C4-2B (cell line): ENCODE measurements around the gene PITPNM3.

ENCODE experiments used
- H3K27ac ChIP-seq: fragments of 450-650 bp; 2 replicates; pipeline ENCODE4 v1.5.1; 2017
- CTCF ChIP-seq: fragments of 450-650 bp; conservative IDR thresholded peaks from 2 replicates; pipeline ENCODE4 v1.5.1; 2017; ENCODE audit warnings: mild to moderate bottlenecking
- ZFX ChIP-seq: fragments of 450-650 bp; IDR thresholded peaks from 2 replicates; pipeline ENCODE4 v1.6.1; 2017

The PITPNM3 gene

DNA sequence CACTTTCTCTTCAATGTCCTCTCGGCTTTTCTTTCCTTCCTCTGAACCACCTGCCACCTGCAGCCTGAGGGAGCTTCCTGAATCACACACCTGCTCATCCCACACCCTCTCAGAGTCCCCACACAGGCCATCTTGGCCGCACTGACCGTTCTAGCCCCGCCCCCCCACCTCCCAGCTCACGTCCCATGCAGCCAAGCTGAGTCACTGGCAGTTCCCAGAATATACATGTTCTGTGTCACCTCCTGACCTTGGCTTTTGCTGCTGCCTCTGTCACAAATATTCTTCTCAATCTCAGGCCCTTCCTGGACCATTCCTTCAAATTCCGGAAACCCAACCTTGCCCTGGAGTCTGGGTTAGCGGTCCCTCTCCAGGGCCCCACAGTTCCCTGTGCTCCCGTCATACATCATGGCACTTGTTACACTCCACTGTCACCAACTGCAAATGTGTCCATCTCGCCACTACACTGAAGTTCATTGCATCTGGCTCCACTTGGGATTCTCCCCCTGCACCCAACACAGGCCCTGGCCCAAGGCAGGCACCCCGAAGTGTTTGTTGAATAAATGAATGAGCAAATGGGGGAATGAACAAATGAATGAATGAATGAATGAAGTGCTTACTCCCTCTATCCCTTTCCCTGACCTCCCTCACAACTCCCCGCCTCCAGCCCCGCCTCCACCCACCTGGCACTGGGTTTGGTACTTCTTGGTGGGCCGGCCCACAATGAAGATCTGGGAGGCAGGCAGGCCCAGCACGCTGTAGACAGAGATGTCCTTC lies 99.3 kb downstream of the PITPNM3 start:
- TF ChIP-seq CTCF (no peak), ZFX (no peak)

GRCh38 chr17:6456321-6456720 lies 100.0 kb downstream of the PITPNM3 start:
- no peak for TF ChIP-seq CTCF
- TF ChIP-seq ZFX: no peak
- H3K27ac ChIP-seq: no peak overlapping the region

More for the DNA sequence above, 99.3 kb downstream of the PITPNM3 start:
- H3K27ac ChIP-seq: peak overlapping the region; percentile 12; the same call in 1 of the 2 replicates

DNA sequence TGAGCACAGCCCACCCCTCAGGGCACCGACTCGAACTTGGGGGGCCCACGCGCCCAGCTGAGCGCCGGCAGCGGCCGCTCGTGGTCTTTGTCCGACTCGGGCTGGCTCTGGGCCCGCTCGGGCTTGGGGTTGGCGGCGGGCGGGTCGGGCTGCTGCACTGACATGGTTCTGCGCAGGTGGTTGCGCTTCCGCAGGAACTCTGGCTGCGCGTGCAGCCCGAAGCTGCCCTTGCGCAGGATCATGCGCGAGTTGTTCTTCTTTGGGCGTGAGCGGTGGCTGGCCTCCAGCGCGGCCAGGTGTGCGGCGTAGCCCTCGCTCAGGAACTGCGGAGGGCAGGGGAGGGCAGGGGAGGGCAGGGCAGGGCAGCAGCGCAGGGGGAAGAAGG lies 101.0 kb downstream of the PITPNM3 start:
- H3K27ac ChIP-seq: peak overlapping the region; percentile 49
- no peak for TF ChIP-seq ZFX
- no peak for TF ChIP-seq CTCF

GRCh38 chr17:6454495-6455320 lies 101.6 kb downstream of the PITPNM3 start:
- TF ChIP-seq ZFX (no peak), CTCF (no peak)
- H3K27ac ChIP-seq: peak overlapping the region; percentile 49

DNA sequence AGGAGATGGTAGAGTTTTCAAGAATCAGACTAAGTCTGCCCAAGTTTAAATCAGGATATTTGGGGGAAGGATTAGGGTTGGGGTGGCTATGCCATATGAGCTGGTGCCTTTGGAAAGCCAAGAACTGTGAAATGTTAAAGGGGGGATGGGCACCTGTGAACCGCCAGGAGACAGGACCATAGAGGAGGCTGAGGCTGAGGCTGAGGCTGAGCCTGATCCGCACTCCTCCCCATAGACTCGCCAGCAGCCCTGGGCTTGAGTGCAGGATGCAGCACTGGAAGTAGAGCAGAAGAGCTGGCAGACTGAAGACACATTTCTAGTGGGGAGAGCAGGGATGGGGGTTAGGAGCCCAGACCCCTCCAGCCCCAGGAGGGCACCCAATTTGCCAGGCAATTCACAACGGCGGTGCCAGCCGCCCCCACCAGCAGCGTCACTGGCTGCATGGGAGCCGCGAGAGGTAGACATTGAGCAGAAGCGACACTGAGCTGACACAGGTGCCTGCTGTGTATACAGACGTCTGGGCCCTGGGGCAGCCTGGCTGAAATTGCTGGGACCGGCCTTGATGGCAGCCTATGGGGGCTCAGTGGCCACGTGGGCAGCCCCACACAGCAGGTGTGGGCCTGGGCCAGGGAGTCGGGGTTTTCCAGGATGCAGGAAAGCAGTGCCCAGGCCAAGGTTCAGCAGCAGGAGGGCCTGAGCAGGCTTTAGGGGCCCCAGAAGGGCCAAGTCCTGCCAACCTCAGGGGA lies 102.9 kb downstream of the PITPNM3 start:
- no peak overlapping the region for H3K27ac ChIP-seq

More for the DNA sequence above, 102.9 kb downstream of the PITPNM3 start:
- TF ChIP-seq CTCF (no peak), ZFX (no peak)
